SK-N-SH (cell line): ENCODE results near the gene GPATCH2L. TPM values are rescaled to one million over a fixed set of nuclear protein-coding genes. Genes with fewer than 3 reads are reported as not detected.

Experiments
- CTCF ChIA-PET: fragments of 300-600, 350-600 bp; formaldehyde crosslinking; extraction: SDS; loops from one replicate; lab custom pipeline; 2021; lab: Yijun Ruan, JAX
- POLR2A ChIA-PET: fragments of 350-600 bp; sonication (Branson Sonifier 250); formaldehyde crosslinking; extraction: SDS; loops from one replicate; lab custom pipeline; 2020; ENCODE audit warnings: antibody characterized with exemption, inconsistent platforms; lab: Yijun Ruan, JAX
- DNase-seq: peaks from one replicate; pipeline ENCODE4 v3.0.0; 2012
- H2AFZ ChIP-seq: fragments of 200-600 bp; sonication (generic); 2 replicates; pipeline ENCODE4 v1.8.1; 2016; ENCODE audit warnings: antibody characterized with exemption, mild to moderate bottlenecking, low read depth
- H3F3A ChIP-seq: fragments of 200-600 bp; sonication (generic); replicated peaks from 2 replicates; pipeline ENCODE3; 2016; ENCODE audit warnings: antibody characterized with exemption, mild to moderate bottlenecking; ENCODE audit not compliant: insufficient read depth
- H3K27ac ChIP-seq, 2 experiments: fragments of 200-500 bp in 1 of 2; fragments of 200-600 bp in 1 of 2; sonication (Bioruptor generic) in 1 of 2; sonication (generic), shearing (Covaris generic) in 1 of 2; 2 replicates each; pipeline versions ENCODE4 v1.5.1 to v1.6.1; 2014 to 2016; ENCODE audit warnings: low read depth in 2 of 2, inconsistent platforms in 1 of 2, low read length in 1 of 2, mild to moderate bottlenecking in 1 of 2, mixed read lengths in 1 of 2
- H3K27me3 ChIP-seq: fragments of 200-600 bp; sonication (generic), shearing (Covaris generic); 2 replicates; pipeline ENCODE4 v1.6.1; 2016; ENCODE audit warnings: mixed run types; ENCODE audit not compliant: insufficient read depth
- H3K36me3 ChIP-seq, 2 experiments: fragments of 200-500 bp in 1 of 2; fragments of 200-600 bp in 1 of 2; sonication (Bioruptor generic) in 1 of 2; sonication (generic) in 1 of 2; replicated peaks in 1 of 2; 2 replicates each; pipeline versions ENCODE3 to v1.5.1; 2014 to 2016; ENCODE audit warnings: low read length in 1 of 2, mild to moderate bottlenecking in 1 of 2; ENCODE audit not compliant: insufficient read depth in 2 of 2, control insufficient read depth in 1 of 2
- H3K4me1 ChIP-seq, 2 experiments: fragments of 200-500 bp in 1 of 2; fragments of 200-600 bp in 1 of 2; sonication (Bioruptor generic) in 1 of 2; sonication (generic), shearing (Covaris generic) in 1 of 2; 2 replicates each; pipeline versions ENCODE4 v1.5.1 to v1.6.1; 2014 to 2016; ENCODE audit warnings: low read depth in 1 of 2, low read length in 1 of 2, mixed run types in 1 of 2; ENCODE audit not compliant: insufficient read depth in 2 of 2, control insufficient read depth in 1 of 2
- H3K4me2 ChIP-seq: fragments of 200-600 bp; sonication (generic), shearing (Covaris generic); 2 replicates; pipeline ENCODE4 v1.6.1; 2017; ENCODE audit warnings: mixed run types
- H3K4me3 ChIP-seq, 2 experiments: fragments of 200-500 bp in 1 of 2; fragments of 200-600 bp in 1 of 2; sonication (Bioruptor generic) in 1 of 2; sonication (generic), shearing (Covaris generic) in 1 of 2; 2 replicates each; pipeline versions ENCODE4 v1.5.1 to v1.8.1; 2014 to 2016; ENCODE audit warnings: low read depth in 2 of 2, inconsistent platforms in 1 of 2, low read length in 1 of 2, mild to moderate bottlenecking in 1 of 2, mixed read lengths in 1 of 2, moderate library complexity in 1 of 2
- H3K79me2 ChIP-seq: fragments of 200-600 bp; sonication (generic); 2 replicates; pipeline ENCODE4 v1.8.1; 2017; ENCODE audit warnings: mild to moderate bottlenecking; ENCODE audit not compliant: insufficient read depth
- H3K9ac ChIP-seq: fragments of 200-600 bp; sonication (generic); 2 replicates; pipeline ENCODE4 v1.6.1; 2017; ENCODE audit warnings: mixed run types
- H3K9me2 ChIP-seq: fragments of 200-600 bp; sonication (generic); 2 replicates; pipeline ENCODE4 v1.6.1; 2017; ENCODE audit warnings: mixed run types
- H3K9me3 ChIP-seq: fragments of 200-600 bp; sonication (generic); 2 replicates; pipeline ENCODE4 v1.6.1; 2017; ENCODE audit warnings: mixed run types, mild to moderate bottlenecking, moderate library complexity
- H4K20me1 ChIP-seq: fragments of 200-600 bp; sonication (generic); 2 replicates; pipeline ENCODE4 v1.6.1; 2017; ENCODE audit warnings: mild to moderate bottlenecking, mixed run types; ENCODE audit not compliant: insufficient read depth
- FOSL2 ChIP-seq: IDR thresholded peaks from 2 replicates; pipeline ENCODE4 v1.4.0; 2012; ENCODE audit warnings: low read depth, mild to moderate bottlenecking, moderate library complexity, borderline replicate concordance
- FOXJ3 ChIP-seq: sonication (generic); formaldehyde crosslinking; IDR thresholded peaks from 2 replicates; pipeline ENCODE4 v1.5.1; 2020; ENCODE audit warnings: mild to moderate bottlenecking, missing genetic modification reagents
- GABPA ChIP-seq: IDR thresholded peaks from 2 replicates; pipeline ENCODE4 v1.4.0; 2012; ENCODE audit warnings: low read depth, mild to moderate bottlenecking
- GATA2 ChIP-seq: sonication (generic); formaldehyde crosslinking; IDR thresholded peaks from 2 replicates; pipeline ENCODE4 v1.5.0; 2020; ENCODE audit warnings: mild to moderate bottlenecking, missing genetic modification reagents
- MEF2A ChIP-seq: IDR thresholded peaks from 2 replicates; pipeline ENCODE4 v1.4.0; 2012; ENCODE audit warnings: low read depth, borderline replicate concordance
- MXI1 ChIP-seq: IDR thresholded peaks from 2 replicates; pipeline ENCODE4 v1.6.1; 2012; ENCODE audit warnings: mild to moderate bottlenecking, low read depth, low read length, improper control_type of control experiment
- NFIC ChIP-seq: IDR thresholded peaks from 2 replicates; pipeline ENCODE4 v1.4.0; 2012; ENCODE audit warnings: borderline replicate concordance
- NRF1 ChIP-seq: IDR thresholded peaks from 2 replicates; pipeline ENCODE4 v1.6.1; 2012; ENCODE audit warnings: low read depth, mild to moderate bottlenecking, low read length
- RFX5 ChIP-seq: IDR thresholded peaks from 2 replicates; pipeline ENCODE4 v1.6.1; 2012; ENCODE audit warnings: mild to moderate bottlenecking, improper control_type of control experiment, low read length
- SIN3A ChIP-seq: IDR thresholded peaks from 2 replicates; pipeline ENCODE4 v1.6.1; 2012; ENCODE audit warnings: low read depth, mild to moderate bottlenecking, low read length, moderate library complexity, borderline replicate concordance
- SMC3 ChIP-seq: IDR thresholded peaks from 2 replicates; pipeline ENCODE4 v1.6.1; 2012; ENCODE audit warnings: low read depth, low read length, improper control_type of control experiment
- TAF1 ChIP-seq: IDR thresholded peaks from 2 replicates; pipeline ENCODE4 v1.6.1; 2012; ENCODE audit warnings: low read depth, mild to moderate bottlenecking, low read length, moderate library complexity, borderline replicate concordance
- WGBS: methylation state at CpG from one replicate; pipeline ENCODE4 v1.1.6; 2017; ENCODE audit warnings: low lambda C conversion rate; 5-methylcytosine and 5-hydroxymethylcytosine counted together
- polyA plus RNA-seq, 3 experiments: library from polyadenylated mRNA; depleted of rRNA; stranded (reverse); fragments of >200 nt; gene quantifications; 2 replicates each; pipeline ENCODE4 v1.2.3, GENCODE V29; 2012
- TF ChIP-seq, protein P1 (sequence below): fragments of 150-350 bp; IDR thresholded peaks from 2 replicates; pipeline ENCODE4 v1.6.1; 2017; ENCODE audit warnings: antibody characterized with exemption, low read length, low read depth, borderline replicate concordance
- TF ChIP-seq, protein P2 (sequence below): fragments of 150-350 bp; IDR thresholded peaks from 2 replicates; pipeline ENCODE4 v1.6.1; 2016; ENCODE audit warnings: mild to moderate bottlenecking, low read depth, low read length
- TF ChIP-seq, protein P3 (sequence below): IDR thresholded peaks from 2 replicates; pipeline ENCODE4; 2012

GPATCH2L gene
- polyA plus RNA-seq, 1 of the 3 experiments (the other 2 are of a cell fraction), result 17.7 TPM

DNA sequence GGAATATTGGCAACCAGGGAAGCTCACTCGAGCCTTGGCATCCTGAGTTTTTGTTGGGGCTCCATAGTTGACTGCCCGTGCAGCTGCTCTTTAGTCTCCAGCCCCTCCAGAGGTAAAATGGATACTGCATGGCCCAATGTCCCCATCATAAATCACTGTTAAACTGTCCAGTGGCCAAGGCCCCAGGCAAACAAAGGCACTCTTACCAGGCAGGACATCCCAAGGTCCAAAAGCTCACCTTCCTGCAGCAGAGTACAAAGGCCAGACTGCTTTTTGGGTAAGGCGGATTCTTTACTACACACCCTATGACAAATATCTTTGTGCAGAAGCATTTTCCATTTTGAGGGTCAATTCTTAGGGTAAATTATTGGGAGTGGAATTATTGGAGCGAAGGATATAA is 81.1 kb downstream of the GPATCH2L start:
- Histone ChIP-seq H3K9me2 (no peaks in the 10 kb centered on the region), H3F3A (no peaks in the 10 kb centered on the region), H3K27ac (no peak overlapping the region), H3K4me1 (no peaks in the 10 kb centered on the region), H3K36me3 (peaks cover 0 to 3% of the 10 kb centered on the region in 2 experiments), H3K9ac (no peak overlapping the region), H3K4me3 (no peak overlapping the region), H2AFZ (no peak overlapping the region), H3K9me3 (no peaks in the 10 kb centered on the region), H3K27me3 (no peaks in the 10 kb centered on the region), H3K4me2 (no peak overlapping the region), H4K20me1 (no peaks in the 10 kb centered on the region), H3K79me2 (no peaks in the 10 kb centered on the region)
- WGBS, result 83% methylated on average over 4 of the region's 4 CpGs
- TF ChIP-seq NRF1 (no peak), MEF2A (no peak), SIN3A (no peak), GABPA (no peak), RFX5 (no peak), FOXJ3 (CRISPR knock-in tag) (no peak), MXI1 (no peak), TAF1 (no peak)
- TF ChIP-seq, protein P1, sequence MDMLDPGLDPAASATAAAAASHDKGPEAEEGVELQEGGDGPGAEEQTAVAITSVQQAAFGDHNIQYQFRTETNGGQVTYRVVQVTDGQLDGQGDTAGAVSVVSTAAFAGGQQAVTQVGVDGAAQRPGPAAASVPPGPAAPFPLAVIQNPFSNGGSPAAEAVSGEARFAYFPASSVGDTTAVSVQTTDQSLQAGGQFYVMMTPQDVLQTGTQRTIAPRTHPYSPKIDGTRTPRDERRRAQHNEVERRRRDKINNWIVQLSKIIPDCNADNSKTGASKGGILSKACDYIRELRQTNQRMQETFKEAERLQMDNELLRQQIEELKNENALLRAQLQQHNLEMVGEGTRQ, result no peak
- TF ChIP-seq, protein P2, sequence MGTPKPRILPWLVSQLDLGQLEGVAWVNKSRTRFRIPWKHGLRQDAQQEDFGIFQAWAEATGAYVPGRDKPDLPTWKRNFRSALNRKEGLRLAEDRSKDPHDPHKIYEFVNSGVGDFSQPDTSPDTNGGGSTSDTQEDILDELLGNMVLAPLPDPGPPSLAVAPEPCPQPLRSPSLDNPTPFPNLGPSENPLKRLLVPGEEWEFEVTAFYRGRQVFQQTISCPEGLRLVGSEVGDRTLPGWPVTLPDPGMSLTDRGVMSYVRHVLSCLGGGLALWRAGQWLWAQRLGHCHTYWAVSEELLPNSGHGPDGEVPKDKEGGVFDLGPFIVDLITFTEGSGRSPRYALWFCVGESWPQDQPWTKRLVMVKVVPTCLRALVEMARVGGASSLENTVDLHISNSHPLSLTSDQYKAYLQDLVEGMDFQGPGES, result no peak
- DNase-seq, result no peak
- POLR2A ChIA-PET, result no interaction called here
- CTCF ChIA-PET, result interaction anchor here (0.7 kb wide), 1 partner anchor 15 kb away, joined by 6 read pairs; no protein-coding TSS in a partner anchor

DNA sequence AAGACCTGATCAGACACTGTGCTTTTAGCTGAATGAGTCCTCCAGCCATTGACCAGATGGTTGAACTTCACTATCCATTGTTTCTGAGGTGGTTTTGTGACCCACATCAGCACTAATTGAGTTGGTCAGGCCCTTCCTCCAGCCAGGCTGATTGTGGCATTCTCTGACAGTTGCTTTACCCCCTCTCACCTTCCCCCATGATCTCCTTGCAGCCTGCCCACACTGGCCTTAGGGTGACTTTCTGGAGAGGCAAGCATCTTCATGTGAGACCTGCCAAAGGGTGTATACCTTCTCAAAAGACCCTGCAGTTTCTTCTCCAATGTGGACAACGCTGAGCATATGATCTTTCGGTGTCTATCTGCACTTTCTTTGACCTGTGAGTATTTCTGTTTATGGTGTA is 83.9 kb downstream of the GPATCH2L start:
- CTCF ChIA-PET, result no interaction called here
- no peaks in the 10 kb centered on the region for H3K27me3 ChIP-seq
- WGBS, result 55% methylated on average over 2 of the region's 2 CpGs
- H3K4me1 ChIP-seq, result no peaks in the 10 kb centered on the region
- no peak overlapping the region for H3K27ac ChIP-seq
- no peaks in the 10 kb centered on the region for H4K20me1 ChIP-seq
- DNase-seq, result no peak
- POLR2A ChIA-PET, result no interaction called here
- H3F3A ChIP-seq, result no peaks in the 10 kb centered on the region
- H3K9me2 ChIP-seq, result no peaks in the 10 kb centered on the region
- H3K36me3 ChIP-seq, result peaks cover 0 to 3% of the 10 kb centered on the region in 2 experiments
- H2AFZ ChIP-seq, result no peak overlapping the region
- no peaks in the 10 kb centered on the region for H3K9me3 ChIP-seq
- TF ChIP-seq NFIC, result no peak
- TF ChIP-seq, protein P3, sequence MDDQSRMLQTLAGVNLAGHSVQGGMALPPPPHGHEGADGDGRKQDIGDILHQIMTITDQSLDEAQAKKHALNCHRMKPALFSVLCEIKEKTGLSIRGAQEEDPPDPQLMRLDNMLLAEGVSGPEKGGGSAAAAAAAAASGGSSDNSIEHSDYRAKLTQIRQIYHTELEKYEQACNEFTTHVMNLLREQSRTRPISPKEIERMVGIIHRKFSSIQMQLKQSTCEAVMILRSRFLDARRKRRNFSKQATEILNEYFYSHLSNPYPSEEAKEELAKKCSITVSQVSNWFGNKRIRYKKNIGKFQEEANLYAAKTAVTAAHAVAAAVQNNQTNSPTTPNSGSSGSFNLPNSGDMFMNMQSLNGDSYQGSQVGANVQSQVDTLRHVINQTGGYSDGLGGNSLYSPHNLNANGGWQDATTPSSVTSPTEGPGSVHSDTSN, result no peak
- TF ChIP-seq SMC3, result no peak
- no peak for TF ChIP-seq FOSL2
- no peak for TF ChIP-seq GATA2 (CRISPR knock-in tag)
- no peaks in the 10 kb centered on the region for H3K79me2 ChIP-seq
- H3K4me2 ChIP-seq, result no peak overlapping the region
- no peak overlapping the region for H3K9ac ChIP-seq
- no peak overlapping the region for H3K4me3 ChIP-seq
